Measurements from ENCODE around the gene IRGM. TPM values are rescaled to one million over a fixed set of nuclear protein-coding genes. Genes with fewer than 3 reads are reported as not detected.

The IRGM gene
- total RNA-seq, result not detected in 2 replicates

GRCh38 chr5:150846308-150846653 lies at the start of gene IRGM:
TSS of gene IRGM (plus strand) at chr5:150846521. CDS start at chr5:150848124, 1,603 bp downstream.

Other genes with a start within 250 kb of the IRGM start
- 20.6 and 23.8 TPM in 2 replicates for gene SYNPO, start 205.9 kb upstream of the IRGM start, total RNA-seq
- 0.20 and 2.0 TPM in 2 replicates for gene MYOZ3, start 185.3 kb upstream of the IRGM start, total RNA-seq
- 32.4 and 37.4 TPM in 2 replicates for gene RBM22, start 145.5 kb upstream of the IRGM start, total RNA-seq
- 54.2 and 57.0 TPM in 2 replicates for gene DCTN4, start 87.5 kb upstream of the IRGM start, total RNA-seq
- gene SMIM3, start 67.8 kb upstream of the IRGM start, total RNA-seq, result 53.3 and 62.1 TPM in 2 replicates
- 2.6 and 3.8 TPM in 2 replicates for gene ZNF300, start 58.5 kb downstream of the IRGM start, total RNA-seq
- gene GPX3, start 174.1 kb downstream of the IRGM start, total RNA-seq, result 82.0 and 82.4 TPM in 2 replicates
- 64.3 and 74.6 TPM in 2 replicates for gene TNIP1, start 234.5 kb downstream of the IRGM start, total RNA-seq

Measured in cardiac ventricle fibroblast (primary cell).